Hepatocyte (in vitro differentiated cells): Measurements from ENCODE around the gene COPS7A. TPM values are rescaled to one million over a fixed set of nuclear protein-coding genes. Genes with fewer than 3 reads are reported as not detected.

Experiments
- DNase-seq: peaks from one replicate; pipeline ENCODE4 v3.0.0-alpha.2; 2016; ENCODE audit warnings: low spot score
- H2AFZ ChIP-seq: fragments of 200-600 bp; sonication (generic); 2 replicates; pipeline ENCODE4 v1.6.0; 2016; ENCODE audit warnings: antibody characterized with exemption, mild to moderate bottlenecking
- H3K27ac ChIP-seq: fragments of 200-600 bp; sonication (generic); 2 replicates; pipeline ENCODE4 v1.5.1; 2016; ENCODE audit warnings: mild to moderate bottlenecking
- H3K27me3 ChIP-seq: fragments of 200-600 bp; sonication (generic); 2 replicates; pipeline ENCODE4 v1.6.1; 2016
- H3K36me3 ChIP-seq: fragments of 200-600 bp; sonication (generic); replicated peaks from 2 replicates; pipeline ENCODE4 v1.5.1; 2016; ENCODE audit warnings: low read depth; ENCODE audit not compliant: insufficient read depth
- H3K4me1 ChIP-seq: fragments of 200-600 bp; sonication (generic); 2 replicates; pipeline ENCODE4 v1.5.1; 2016; ENCODE audit warnings: mild to moderate bottlenecking, moderate library complexity; ENCODE audit not compliant: insufficient read depth
- H3K4me2 ChIP-seq: fragments of 200-600 bp; sonication (generic); 2 replicates; pipeline ENCODE4 v1.6.0; 2016
- H3K4me3 ChIP-seq: fragments of 200-600 bp; sonication (generic); 2 replicates; pipeline ENCODE4 v1.5.1; 2016; ENCODE audit warnings: mild to moderate bottlenecking
- H3K79me2 ChIP-seq: fragments of 200-600 bp; sonication (generic); 2 replicates; pipeline ENCODE4 v1.6.0; 2017; ENCODE audit warnings: mild to moderate bottlenecking
- H3K9me2 ChIP-seq: fragments of 200-600 bp; sonication (generic); replicated peaks from 2 replicates; pipeline ENCODE4 v1.6.0; 2017; ENCODE audit warnings: mild to moderate bottlenecking; ENCODE audit not compliant: insufficient read depth
- H3K9me3 ChIP-seq: fragments of 200-600 bp; sonication (generic); 2 replicates; pipeline ENCODE4 v1.5.1; 2016; ENCODE audit warnings: low read depth, mild to moderate bottlenecking
- H4K20me1 ChIP-seq: fragments of 200-600 bp; sonication (generic); 2 replicates; pipeline ENCODE4 v1.6.0; 2016; ENCODE audit warnings: mild to moderate bottlenecking; ENCODE audit not compliant: insufficient read depth, poor library complexity, severe bottlenecking
- CTCF ChIP-seq: fragments of 200-600 bp; sonication (generic); IDR thresholded peaks from 2 replicates; pipeline ENCODE4 v1.5.1; 2016; ENCODE audit warnings: antibody characterized with exemption, mild to moderate bottlenecking; ENCODE audit not compliant: poor library complexity
- EZH2 ChIP-seq: fragments of 200-600 bp; sonication (generic); IDR thresholded peaks from 2 replicates; pipeline ENCODE4 v1.6.1; 2016; ENCODE audit warnings: antibody characterized with exemption, mild to moderate bottlenecking, borderline replicate concordance
- EZH2phosphoT487 ChIP-seq: fragments of 200-600 bp; sonication (generic); IDR thresholded peaks from one replicate; pipeline ENCODE4 v1.6.1; 2018; ENCODE audit warnings: antibody characterized with exemption, mild to moderate bottlenecking, low read depth, moderate library complexity; ENCODE audit not compliant: unreplicated experiment, severe bottlenecking
- WGBS: methylation state at CpG from one replicate; pipeline ENCODE4 v1.1.6; 2016; ENCODE audit warnings: low lambda C conversion rate; ENCODE audit errors: missing lambda C conversion rate; 5-methylcytosine and 5-hydroxymethylcytosine counted together
- polyA plus RNA-seq: library from polyadenylated mRNA; unstranded; fragments of >200 nt; fragmentation: Nextera tagmentation; extraction: Ambion mirVana; gene quantifications from 2 replicates; pipeline ENCODE4 v1.2.1, GENCODE V29; 2016
- total RNA-seq: library from RNA; depleted of rRNA; stranded (reverse); fragments of >200 nt; gene quantifications from 2 replicates; pipeline ENCODE4 v1.2.3, GENCODE V29; 2014

The COPS7A gene
- total and polyA plus RNA-seq, 2 experiments from 2014 or later: 46.9 to 73.6 TPM

DNA sequence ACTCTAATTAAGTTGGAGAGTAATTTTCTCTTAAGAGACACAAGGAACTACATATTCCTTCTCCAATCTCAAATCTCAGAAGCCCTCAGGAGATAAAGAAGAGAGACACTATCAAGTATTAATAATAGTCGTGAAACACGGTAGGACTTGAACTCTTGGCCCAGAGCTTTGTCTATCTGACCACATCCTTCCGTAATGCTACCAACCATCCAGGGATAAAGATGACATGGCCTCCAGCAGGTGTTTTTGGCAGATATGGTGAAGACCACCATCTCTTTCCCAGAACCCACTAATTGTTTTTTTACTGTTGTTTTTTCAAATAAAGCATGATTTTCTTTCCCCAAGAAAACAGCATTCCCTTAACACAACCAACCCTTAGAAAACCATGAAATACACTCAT lies 38.0 kb upstream of the COPS7A start:
- Histone ChIP-seq H3K4me1 (peaks cover 18% of the 10 kb centered on the region), H3K9me2 (no peaks in the 10 kb centered on the region), H3K36me3 (no peaks in the 10 kb centered on the region), H4K20me1 (peaks cover 26% of the 10 kb centered on the region), H3K4me3 (no peak overlapping the region), H3K9me3 (no peaks in the 10 kb centered on the region), H3K4me2 (no peak overlapping the region), H2AFZ (no peak overlapping the region), H3K27me3 (no peaks in the 10 kb centered on the region), H3K79me2 (peaks cover 91% of the 10 kb centered on the region), H3K27ac (no peak overlapping the region)
- TF ChIP-seq CTCF: no peak
- TF ChIP-seq EZH2phosphoT487: no peak
- TF ChIP-seq EZH2: no peak
- WGBS: 97% methylated on average over 3 of the region's 3 CpGs
- DNase-seq: no peak

GRCh38 chr12:6688543-6688998 lies 35.3 kb upstream of the COPS7A start:
- DNase-seq: peak; percentile 66
- Histone ChIP-seq H3K4me1 (peaks cover 18% of the 10 kb centered on the region), H3K9me3 (no peaks in the 10 kb centered on the region), H2AFZ (peak overlapping the region; percentile 9), H4K20me1 (peaks cover 12% of the 10 kb centered on the region), H3K27me3 (no peaks in the 10 kb centered on the region), H3K4me3 (peak overlapping the region; percentile 44), H3K36me3 (no peaks in the 10 kb centered on the region), H3K9me2 (no peaks in the 10 kb centered on the region), H3K4me2 (peak overlapping the region; percentile 95), H3K27ac (peak overlapping the region; percentile 95), H3K79me2 (peaks cover 67% of the 10 kb centered on the region)
- no peak for TF ChIP-seq CTCF
- no peak for TF ChIP-seq EZH2phosphoT487
- no peak for TF ChIP-seq EZH2
- 1% methylated on average over 9 of the region's 13 CpGs for WGBS

DNA sequence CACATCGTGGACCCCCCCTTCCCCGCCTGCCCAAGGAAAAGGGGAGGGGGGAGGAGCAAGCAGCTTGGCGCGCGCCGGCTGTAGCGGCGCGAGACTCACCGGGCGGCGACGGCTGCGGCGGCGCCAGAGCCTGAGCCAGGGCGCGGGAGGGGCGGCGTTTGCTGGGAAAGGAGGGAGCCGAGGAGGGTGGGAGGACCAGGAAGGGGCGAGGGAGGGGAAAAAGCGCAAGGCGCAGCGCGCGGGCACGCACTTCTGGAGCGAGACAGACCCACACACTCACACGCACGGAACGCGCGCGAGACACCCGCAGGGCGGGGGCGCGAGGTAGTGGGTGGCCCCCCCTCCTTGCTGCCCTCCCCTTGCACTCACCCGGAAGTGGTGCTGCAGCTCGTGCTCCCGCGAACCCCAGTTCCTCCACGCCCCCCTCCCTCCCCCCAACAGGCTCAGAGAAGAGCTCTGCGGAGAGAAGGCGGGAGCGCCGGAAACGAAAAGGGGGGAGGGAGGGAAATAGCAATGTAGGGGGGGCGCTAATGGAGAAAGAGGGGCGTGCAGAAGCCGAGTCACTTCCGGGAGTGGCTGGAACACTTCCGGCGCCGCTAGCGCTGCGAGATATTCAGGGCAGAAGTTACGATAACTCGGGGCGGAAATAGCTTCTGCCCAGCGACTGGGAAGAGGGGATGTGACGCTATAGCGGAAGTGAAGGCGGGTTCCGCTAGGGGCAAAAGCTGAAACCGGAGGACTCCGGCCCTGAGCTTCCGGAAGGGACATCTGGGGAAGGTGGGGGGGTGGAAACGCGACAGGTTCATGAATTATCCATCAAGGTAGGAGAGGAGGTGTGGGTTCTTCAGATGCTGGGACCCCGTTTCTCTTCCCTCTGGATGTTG lies 34.6 kb upstream of the COPS7A start, which contains the start of gene ZNF384:
Gene ZNF384 (minus strand): TSS at position 377 of the 884 bp plus-strand sequence. CDS start 9,855 bp downstream, outside the sequence.
- H2AFZ ChIP-seq: peak within 1 kb of the TSS; percentile 39

More for the DNA sequence above, 34.6 kb upstream of the COPS7A start, which contains the start of gene ZNF384:
- Histone ChIP-seq H3K79me2 (peaks cover 60% of the 10 kb centered on the region), H3K4me1 (peaks cover 18% of the 10 kb centered on the region), H3K27ac (peak within 1 kb of the TSS; percentile 95), H4K20me1 (peaks cover 10% of the 10 kb centered on the region), H3K27me3 (no peaks in the 10 kb centered on the region), H3K4me2 (peak within 1 kb of the TSS; percentile 95), H3K9me3 (no peaks in the 10 kb centered on the region), H3K4me3 (peak within 1 kb of the TSS; percentile 44), H3K36me3 (no peaks in the 10 kb centered on the region), H3K9me2 (no peaks in the 10 kb centered on the region)
- peak; percentile 98 for DNase-seq
- no peak for TF ChIP-seq EZH2phosphoT487
- no peak for TF ChIP-seq CTCF
- no peak for TF ChIP-seq EZH2
- WGBS: 2% methylated on average over 21 of the region's 72 CpGs
